ENCODE measurements around the gene MDH1B. TPM values are rescaled to one million over a fixed set of nuclear protein-coding genes. Genes with fewer than 3 reads are reported as not detected.

The MDH1B gene
- polyA plus RNA-seq, 1 donor from 2014 or later, result 11.7 TPM

- Histone ChIP-seq H3K9me2 (ENCODE audit: insufficient read depth, low read length) (no peaks in the 10 kb centered on the region), H3K27ac (ENCODE audit: low read length) (no peak overlapping the region), H3K9ac (ENCODE audit: low read length) (no peak overlapping the region), H4K20me1 (ENCODE audit: insufficient read depth) (no peaks in the 10 kb centered on the region), H3K4me2 (ENCODE audit: low read length) (no peak overlapping the region), H2AFZ (ENCODE audit: low read depth, low read length) (no peak overlapping the region), H3K27me3 (ENCODE audit: insufficient read depth, low read depth, low read length) (no peaks in the 10 kb centered on the region), H3K4me3 (ENCODE audit: low read length) (no peak overlapping the region), H3K9me3 (ENCODE audit: low read length) (no peaks in the 10 kb centered on the region), H3K36me3 (ENCODE audit: insufficient read depth, low read length) (no peaks in the 10 kb centered on the region), H3F3A (ENCODE audit: insufficient read depth, low read length, poor library complexity, severe bottlenecking) (no peaks in the 10 kb centered on the region), H3K79me2 (replicated peaks; ENCODE audit: insufficient read depth, low read length) (no peaks in the 10 kb centered on the region)
- TF ChIP-seq CTCF (IDR thresholded peaks at IDR 0.05; ENCODE audit: poor library complexity, severe bottlenecking) (no peak), POLR2AphosphoS5 (IDR thresholded peaks at IDR 0.05) (no peak), RAD21 (conservative IDR thresholded peaks at IDR 0.05) (no peak), SMC3 (conservative IDR thresholded peaks at IDR 0.05; ENCODE audit: poor library complexity) (no peak), TAF1 (IDR thresholded peaks at IDR 0.05; ENCODE audit: low read depth) (no peak), REST (IDR thresholded peaks at IDR 0.05; ENCODE audit: borderline replicate concordance) (no peak), EZH2 (IDR thresholded peaks at IDR 0.05; ENCODE audit: borderline replicate concordance, insufficient read depth, low read length, poor library complexity, severe bottlenecking) (no peak), EP300 (conservative IDR thresholded peaks at IDR 0.05; ENCODE audit: poor library complexity, severe bottlenecking) (no peak), MXI1 (conservative IDR thresholded peaks at IDR 0.05; ENCODE audit: poor library complexity, severe bottlenecking) (no peak)
Observed at GRCh38 chr2:206688453-206688852, 76.7 kb downstream of the MDH1B start.

Small RNAs within 50 kb of the gene (small RNA-seq; reads per million reads assigned to genes)
- gene MIR3130-2 (0 reads per million in 3 experiments), gene RF00019 (0 to 1.2 (median 0) reads per million in 3 experiments)

Other genes starting within 250 kb of the MDH1B start
- not detected in 2 replicates for gene FAM237A, start 122.8 kb downstream of the MDH1B start, polyA plus RNA-seq
- not detected in 2 replicates for gene DYTN, start 46.9 kb downstream of the MDH1B start, polyA plus RNA-seq
- gene FASTKD2, start 278 bp upstream of the MDH1B start, polyA plus RNA-seq, result 52.1 and 56.1 TPM in 2 replicates
- 0.60 and 1.2 TPM in 2 replicates for gene CPO, start 174.2 kb upstream of the MDH1B start, polyA plus RNA-seq